H9 (cell line): ENCODE measurements around the gene PPARD. TPM values are rescaled to one million over a fixed set of nuclear protein-coding genes. Genes with fewer than 3 reads are reported as not detected.
A peak's percentile ranks its signal among the peaks of the same experiment; 100 is the strongest.

ENCODE experiments used
- DNase-seq: peaks from one replicate; pipeline ENCODE4 v3.0.0-alpha.2; 2017
- H2AFZ ChIP-seq: one replicate; pipeline ENCODE4 v1.6.1; 2013; ENCODE audit warnings: mild to moderate bottlenecking, low read length, control low read depth, moderate library complexity
- H2AK5ac ChIP-seq: 2 replicates; pipeline ENCODE4 v1.6.1; 2013; ENCODE audit warnings: low read length, control low read depth, mixed read lengths; ENCODE audit not compliant: insufficient read length
- H2BK120ac ChIP-seq: one replicate; pipeline ENCODE4 v1.6.1; 2013; ENCODE audit warnings: low read depth, mild to moderate bottlenecking, low read length, control low read depth, inconsistent platforms; ENCODE audit not compliant: poor library complexity, severe bottlenecking
- H2BK12ac ChIP-seq: 2 replicates; pipeline ENCODE4 v1.6.1; 2013; ENCODE audit warnings: low read length, control low read depth, mixed read lengths, low read depth; ENCODE audit not compliant: insufficient read length
- H2BK15ac ChIP-seq: 2 replicates; pipeline ENCODE4 v1.6.1; 2013; ENCODE audit warnings: low read depth, low read length, control low read depth
- H2BK20ac ChIP-seq: one replicate; pipeline ENCODE4 v1.6.1; 2013; ENCODE audit warnings: low read depth, mild to moderate bottlenecking, low read length, control low read depth, inconsistent platforms; ENCODE audit not compliant: poor library complexity, severe bottlenecking
- H2BK5ac ChIP-seq: 2 replicates; pipeline ENCODE4 v1.6.1; 2013; ENCODE audit warnings: low read length, control low read depth, mixed read lengths; ENCODE audit not compliant: insufficient read length
- H3K14ac ChIP-seq: 2 replicates; pipeline ENCODE4 v1.6.1; 2013; ENCODE audit warnings: low read length, control low read depth; ENCODE audit not compliant: insufficient read depth
- H3K18ac ChIP-seq: 2 replicates; pipeline ENCODE4 v1.6.1; 2013; ENCODE audit warnings: low read depth, mild to moderate bottlenecking, mixed read lengths, low read length, control low read depth; ENCODE audit not compliant: insufficient read length
- H3K23ac ChIP-seq: 2 replicates; pipeline ENCODE4 v1.6.1; 2013; ENCODE audit warnings: low read length, control low read depth, mixed read lengths, low read depth; ENCODE audit not compliant: insufficient read length
- H3K23me2 ChIP-seq: 2 replicates; pipeline ENCODE4 v1.6.1; 2013; ENCODE audit warnings: low read depth, mild to moderate bottlenecking, mixed read lengths, low read length, control low read depth; ENCODE audit not compliant: insufficient read length, poor library complexity, severe bottlenecking
- H3K27ac ChIP-seq: 2 replicates; pipeline ENCODE4 v1.5.1; 2013; ENCODE audit warnings: low read length, control low read depth, mixed read lengths, low read depth; ENCODE audit not compliant: insufficient read length
- H3K27me3 ChIP-seq: 2 replicates; pipeline ENCODE4 v1.6.1; 2013; ENCODE audit warnings: low read length, control low read depth, inconsistent platforms; ENCODE audit not compliant: insufficient read depth
- H3K4ac ChIP-seq: 2 replicates; pipeline ENCODE4 v1.6.1; 2013; ENCODE audit warnings: low read depth, mild to moderate bottlenecking, control low read depth, inconsistent platforms, low read length, moderate library complexity
- H3K4me1 ChIP-seq: 2 replicates; pipeline ENCODE4 v1.6.1; 2013; ENCODE audit warnings: low read length, control low read depth, inconsistent platforms; ENCODE audit not compliant: insufficient read depth
- H3K4me2 ChIP-seq: 2 replicates; pipeline ENCODE4 v1.6.1; 2013; ENCODE audit warnings: low read length, control low read depth, mixed read lengths; ENCODE audit not compliant: insufficient read length, insufficient read depth
- H3K56ac ChIP-seq: 2 replicates; pipeline ENCODE4 v1.6.1; 2013; ENCODE audit warnings: low read depth, mild to moderate bottlenecking, mixed read lengths, low read length, control low read depth; ENCODE audit not compliant: insufficient read length
- H3K79me1 ChIP-seq: 2 replicates; pipeline ENCODE4 v1.6.1; 2013; ENCODE audit warnings: low read depth, mild to moderate bottlenecking, moderate library complexity, low read length, control low read depth, inconsistent platforms; ENCODE audit not compliant: insufficient read depth, poor library complexity, severe bottlenecking
- H3K79me2 ChIP-seq: 2 replicates; pipeline ENCODE4 v1.6.1; 2013; ENCODE audit warnings: low read length, control low read depth, inconsistent platforms; ENCODE audit not compliant: insufficient read depth
- H3K9ac ChIP-seq: 2 replicates; pipeline ENCODE4 v1.6.1; 2013; ENCODE audit warnings: low read length, control low read depth, mixed read lengths; ENCODE audit not compliant: insufficient read length; ENCODE audit errors: extremely low read depth
- H3K9me3 ChIP-seq: one replicate; pipeline ENCODE4 v1.6.1; 2013; ENCODE audit warnings: low read depth, low read length, inconsistent platforms; ENCODE audit not compliant: control insufficient read depth
- H3T11ph ChIP-seq: one replicate; pipeline ENCODE4 v1.6.1; 2013; ENCODE audit warnings: mild to moderate bottlenecking, low read length, control low read depth, inconsistent platforms
- H4K20me1 ChIP-seq: one replicate; pipeline ENCODE4 v1.6.1; 2013; ENCODE audit not compliant: control insufficient read depth, insufficient read length, insufficient read depth
- H4K5ac ChIP-seq: 2 replicates; pipeline ENCODE4 v1.6.1; 2013; ENCODE audit warnings: low read depth, mild to moderate bottlenecking, mixed read lengths, low read length, control low read depth; ENCODE audit not compliant: insufficient read length
- H4K8ac ChIP-seq: replicated peaks from 2 replicates; pipeline ENCODE4 v1.6.1; 2013; ENCODE audit warnings: low read length, control low read depth, mixed read lengths, low read depth; ENCODE audit not compliant: insufficient read length
- H4K91ac ChIP-seq: 2 replicates; pipeline ENCODE4 v1.6.1; 2013; ENCODE audit warnings: low read depth, mild to moderate bottlenecking, moderate library complexity, mixed read lengths, low read length, control low read depth; ENCODE audit not compliant: insufficient read length
- H3K27ac Mint-ChIP-seq, 3 experiments: 2 replicates in 2 of 3; 3 replicates in 1 of 3; pipeline ENCODE4 v1.8.0; 2020 to 2021; ENCODE audit warnings: mixed read lengths in 3 of 3, mild to moderate bottlenecking in 1 of 3, moderate library complexity in 1 of 3
- H3K27me3 Mint-ChIP-seq: 2 replicates; pipeline ENCODE4 v1.8.0; 2021; ENCODE audit warnings: low read depth, mild to moderate bottlenecking, moderate library complexity, mixed read lengths
- H3K36me3 Mint-ChIP-seq, 3 experiments: 2 replicates in 2 of 3; 3 replicates in 1 of 3; pipeline ENCODE4 v1.8.0; 2020 to 2021; ENCODE audit warnings: low read depth in 3 of 3, mixed read lengths in 3 of 3; ENCODE audit not compliant: insufficient read depth in 1 of 3
- H3K4me1 Mint-ChIP-seq, 2 experiments: 2 replicates each; pipeline ENCODE4 v1.8.0; 2020; ENCODE audit warnings: mixed read lengths in 2 of 2
- H3K4me3 Mint-ChIP-seq, 2 experiments: 2 replicates in 1 of 2; 3 replicates in 1 of 2; pipeline ENCODE4 v1.8.0; 2020 to 2021; ENCODE audit warnings: mild to moderate bottlenecking in 2 of 2, mixed read lengths in 2 of 2, moderate library complexity in 1 of 2
- H3K9me3 Mint-ChIP-seq, 2 experiments: 2 replicates in 1 of 2; 3 replicates in 1 of 2; pipeline ENCODE4 v1.8.0; 2020; ENCODE audit warnings: mild to moderate bottlenecking in 2 of 2, mixed read lengths in 2 of 2, moderate library complexity in 1 of 2
- CTCF ChIP-seq: fragments of 200-600 bp; sonication (generic); conservative IDR thresholded peaks from 3 replicates; pipeline ENCODE4 v1.8.0; 2021; ENCODE audit warnings: antibody characterized with exemption, mild to moderate bottlenecking
- WGBS: extraction: QIAGEN DNeasy Blood & Tissue Kit; methylation state at CpG from one replicate; pipeline ENCODE4 v1.1.7; 2013; ENCODE audit warnings: missing lambda C conversion rate, low lambda C conversion rate, mixed read lengths; ENCODE audit not compliant: insufficient read length; ENCODE audit errors: extremely low coverage; 5-methylcytosine and 5-hydroxymethylcytosine counted together
- total RNA-seq: library from RNA; stranded (reverse); gene quantifications from 2 replicates; pipeline ENCODE4 v1.2.1, GENCODE V29; 2021

The PPARD gene
- total RNA-seq, 1 experiment from 2014 or later: 11.7 TPM

GRCh38 chr6:35363293-35363750 is 21.0 kb downstream of the PPARD start:
- no peaks in the 10 kb centered on the region for H3K27me3 Mint-ChIP-seq
- H3K18ac ChIP-seq: no peak overlapping the region
- no peak overlapping the region for H4K8ac ChIP-seq
- H3K36me3 Mint-ChIP-seq: peaks cover 0 to 2% (median 0%) of the 10 kb centered on the region in 3 experiments; a peak in 3 of 7 replicates
- no peaks in the 10 kb centered on the region for H3K9me3 Mint-ChIP-seq
- peaks cover 36 to 38% of the 10 kb centered on the region in 2 experiments for H3K4me1 Mint-ChIP-seq
- no peak overlapping the region for H4K5ac ChIP-seq
- H3K4ac ChIP-seq: no peak overlapping the region
- H3K9me3 ChIP-seq: no peaks in the 10 kb centered on the region
- H3K4me1 ChIP-seq: peaks cover 9% of the 10 kb centered on the region; the same call in 1 of the 2 replicates
- no peak overlapping the region for H2AFZ ChIP-seq
- H3K4me2 ChIP-seq: no peak overlapping the region
- WGBS: no CpG with 5 or more reads among the region's 10 CpGs
- no peak overlapping the region for H2BK5ac ChIP-seq
- no peak overlapping the region for H3K9ac ChIP-seq
- H4K91ac ChIP-seq: no peak overlapping the region
- H3K27ac ChIP-seq: no peak overlapping the region
- peak; percentile 50 for DNase-seq
- no peaks in the 10 kb centered on the region for H3K79me2 ChIP-seq
- H3T11ph ChIP-seq: no peak overlapping the region
- H4K20me1 ChIP-seq: no peaks in the 10 kb centered on the region
- no peak overlapping the region for H3K56ac ChIP-seq
- no peaks in the 10 kb centered on the region for H3K79me1 ChIP-seq
- peak overlapping the region; percentile 69 to 84 (median 78); a peak in 6 of 7 replicates for H3K27ac Mint-ChIP-seq
- H3K4me3 Mint-ChIP-seq: no peak overlapping the region; a peak in 1 of 5 replicates
- no peak overlapping the region for H3K23ac ChIP-seq
- H2BK20ac ChIP-seq: no peak overlapping the region
- no peak overlapping the region for H2BK120ac ChIP-seq
- no peaks in the 10 kb centered on the region for H3K23me2 ChIP-seq
- H2BK15ac ChIP-seq: no peak overlapping the region
- no peaks in the 10 kb centered on the region for H3K27me3 ChIP-seq
- no peak overlapping the region for H2AK5ac ChIP-seq
- H3K14ac ChIP-seq: peak overlapping the region; percentile 36; the same call in 1 of the 2 replicates
- TF ChIP-seq CTCF: no peak
- no peak overlapping the region for H2BK12ac ChIP-seq
